ENCODE measurements around the gene CYB5R3.
"Not testable (repeated sequence)": the region's sequence is repeated elsewhere in the genome, so short reads cannot be mapped to it uniquely, and the experiment has no call there.

The CYB5R3 gene

DNA sequence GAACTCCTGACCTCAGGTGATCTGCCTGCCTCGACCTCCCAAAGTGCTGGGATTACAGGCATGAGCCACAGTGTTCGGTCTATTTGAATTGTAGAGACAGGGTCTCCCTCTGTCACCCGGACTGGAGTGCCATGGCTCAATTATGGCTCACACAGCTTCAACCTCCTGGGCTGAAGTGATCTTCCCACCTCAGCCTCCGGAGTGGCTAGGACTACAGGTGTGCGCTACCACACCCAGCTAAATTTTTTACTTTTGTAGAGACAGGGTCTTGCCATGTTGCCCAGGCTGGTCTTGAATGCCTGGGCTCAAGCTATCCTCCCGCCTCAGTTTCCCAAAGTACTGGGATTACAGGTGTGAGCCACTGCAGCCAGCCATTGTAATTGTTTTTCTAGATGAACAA is 81.2 kb downstream of the CYB5R3 start:
- not testable (repeated sequence) for H3K9me3 ChIP-seq, H3K4me2 ChIP-seq, H3K4me1 ChIP-seq, H3K9ac ChIP-seq, H3K4me3 ChIP-seq, H4K20me1 ChIP-seq, H3K27me3 ChIP-seq, H3K27ac ChIP-seq
- peaks cover 66% of the 10 kb centered on the region for H3K36me3 ChIP-seq

All from BLaER1 (cell line).